ENCODE results near the gene IGF1R.

The IGF1R gene

DNA sequence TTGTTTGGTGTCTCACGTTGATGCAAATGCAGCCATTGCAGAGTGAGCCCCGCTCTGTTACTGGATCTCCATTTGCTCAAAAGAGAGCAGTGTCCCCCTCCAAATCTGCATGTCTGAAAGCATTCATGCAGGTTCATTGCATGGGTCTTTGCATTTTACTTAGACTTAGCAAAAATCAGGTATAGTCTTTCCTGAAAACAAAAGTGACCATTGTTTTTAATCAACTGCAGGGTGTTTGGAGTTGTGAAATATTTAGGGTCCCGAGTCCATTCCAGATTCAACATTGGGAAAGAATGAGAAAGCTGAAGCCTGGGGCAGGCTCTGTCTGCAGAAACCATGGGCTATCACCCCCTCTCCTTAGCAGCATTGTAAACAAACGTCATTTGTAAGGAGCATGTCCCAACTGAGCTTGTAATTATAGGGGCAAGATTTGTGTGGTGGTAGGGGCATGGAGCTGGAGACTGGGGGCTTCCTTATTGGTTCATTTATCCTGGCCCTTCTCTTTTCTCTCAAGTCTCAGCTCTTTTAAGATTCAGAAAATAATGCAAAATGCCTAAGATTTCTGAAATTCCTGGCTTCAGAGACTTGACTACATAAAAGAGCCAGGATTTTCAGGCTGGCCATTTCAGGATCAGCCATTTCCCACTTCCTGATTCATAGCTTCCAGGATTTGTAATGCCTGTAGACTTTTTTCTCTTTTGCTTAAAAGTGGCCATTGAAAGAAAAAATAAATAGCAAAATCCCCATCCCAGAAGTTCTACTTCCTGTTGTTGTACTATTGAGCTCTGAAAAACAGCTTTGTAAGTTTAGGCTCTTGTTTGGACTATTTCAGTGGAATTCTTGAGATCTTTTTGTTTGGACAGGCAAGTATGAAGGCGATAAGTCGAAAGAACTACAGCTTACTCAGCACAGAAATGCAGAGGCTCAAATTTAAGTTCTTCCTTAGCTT, 23.0 kb downstream of the IGF1R start:
- peaks cover 4% of the 10 kb centered on the region; the same call in 1 of the 2 replicates for H4K20me1 ChIP-seq (ENCODE audit: insufficient read depth)

DNA sequence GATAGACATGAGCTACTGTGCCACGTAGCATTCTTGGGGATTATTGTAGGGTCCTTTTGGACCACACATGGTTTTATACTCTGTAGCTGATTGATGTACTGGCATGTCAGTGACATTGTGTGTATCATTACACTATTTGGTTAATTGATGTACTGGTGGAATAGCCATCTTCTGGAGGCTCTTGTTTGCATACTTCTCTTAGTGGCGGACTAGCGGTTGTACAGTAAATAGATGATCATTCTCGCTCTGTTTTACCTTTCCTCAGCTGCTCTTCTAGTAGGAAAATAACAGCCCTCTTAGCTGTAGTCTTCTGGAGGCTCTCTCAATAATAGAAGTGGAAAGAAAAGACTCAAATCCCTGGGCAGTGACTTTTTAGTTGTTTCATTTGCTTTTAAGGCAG, 24.8 kb downstream of the IGF1R start:
- TF ChIP-seq, protein P1, sequence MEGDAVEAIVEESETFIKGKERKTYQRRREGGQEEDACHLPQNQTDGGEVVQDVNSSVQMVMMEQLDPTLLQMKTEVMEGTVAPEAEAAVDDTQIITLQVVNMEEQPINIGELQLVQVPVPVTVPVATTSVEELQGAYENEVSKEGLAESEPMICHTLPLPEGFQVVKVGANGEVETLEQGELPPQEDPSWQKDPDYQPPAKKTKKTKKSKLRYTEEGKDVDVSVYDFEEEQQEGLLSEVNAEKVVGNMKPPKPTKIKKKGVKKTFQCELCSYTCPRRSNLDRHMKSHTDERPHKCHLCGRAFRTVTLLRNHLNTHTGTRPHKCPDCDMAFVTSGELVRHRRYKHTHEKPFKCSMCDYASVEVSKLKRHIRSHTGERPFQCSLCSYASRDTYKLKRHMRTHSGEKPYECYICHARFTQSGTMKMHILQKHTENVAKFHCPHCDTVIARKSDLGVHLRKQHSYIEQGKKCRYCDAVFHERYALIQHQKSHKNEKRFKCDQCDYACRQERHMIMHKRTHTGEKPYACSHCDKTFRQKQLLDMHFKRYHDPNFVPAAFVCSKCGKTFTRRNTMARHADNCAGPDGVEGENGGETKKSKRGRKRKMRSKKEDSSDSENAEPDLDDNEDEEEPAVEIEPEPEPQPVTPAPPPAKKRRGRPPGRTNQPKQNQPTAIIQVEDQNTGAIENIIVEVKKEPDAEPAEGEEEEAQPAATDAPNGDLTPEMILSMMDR (conservative IDR thresholded peaks at IDR 0.05; ENCODE audit: low read depth, low read length): no peak
- H4K20me1 ChIP-seq (ENCODE audit: insufficient read depth): peaks cover 4% of the 10 kb centered on the region; the same call in 1 of the 2 replicates
- H3K36me3 ChIP-seq (ENCODE audit: insufficient read depth): no peaks in the 10 kb centered on the region

More for the DNA sequence above, 23.0 kb downstream of the IGF1R start:
- TF ChIP-seq, protein P1 (conservative IDR thresholded peaks at IDR 0.05; ENCODE audit: low read depth, low read length): no peak
- no peaks in the 10 kb centered on the region for H3K27me3 ChIP-seq (ENCODE audit: insufficient read depth, low read depth)
- peaks cover 10% of the 10 kb centered on the region for H3K4me1 ChIP-seq (ENCODE audit: low read depth, poor library complexity, severe bottlenecking)
- H3K4me2 ChIP-seq: no peak overlapping the region
- H2AFZ ChIP-seq (ENCODE audit: low read depth): no peak overlapping the region
- H3K27ac ChIP-seq: no peak overlapping the region
- H3K79me2 ChIP-seq (ENCODE audit: insufficient read depth, low read depth): peaks cover 67% of the 10 kb centered on the region
- no peaks in the 10 kb centered on the region for H3K36me3 ChIP-seq (ENCODE audit: insufficient read depth)
- H3K9ac ChIP-seq: no peak overlapping the region
- H3K4me3 ChIP-seq (IDR thresholded peaks at IDR 0.05; ENCODE audit: insufficient read depth, low read depth, low read length): no peak overlapping the region

DNA sequence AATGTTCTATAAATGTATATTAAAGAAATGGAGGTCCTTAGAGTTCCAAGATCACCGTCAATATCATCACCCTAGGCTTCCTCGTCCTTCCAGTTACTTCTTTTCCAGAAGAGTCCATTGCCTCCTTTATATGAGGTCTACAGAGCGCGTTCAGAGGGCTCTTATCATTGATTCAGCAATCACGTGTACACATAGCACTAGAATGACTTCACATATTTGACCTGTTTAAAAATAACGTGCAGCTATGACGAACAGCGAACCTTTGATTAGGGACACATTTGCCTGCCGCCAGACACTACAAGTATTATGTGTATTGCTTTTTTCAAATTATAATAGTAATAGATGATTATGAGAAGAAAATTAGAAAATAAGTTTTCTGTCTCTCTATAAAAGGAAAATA, 26.0 kb downstream of the IGF1R start:
- Histone ChIP-seq H3K4me3 (IDR thresholded peaks at IDR 0.05; ENCODE audit: insufficient read depth, low read depth, low read length) (no peak overlapping the region), H2AFZ (ENCODE audit: low read depth) (no peak overlapping the region), H3K4me2 (no peak overlapping the region), H3K9ac (no peak overlapping the region), H4K20me1 (ENCODE audit: insufficient read depth) (no peaks in the 10 kb centered on the region; the same call in 1 of the 2 replicates), H3K4me1 (ENCODE audit: low read depth, poor library complexity, severe bottlenecking) (no peaks in the 10 kb centered on the region), H3K79me2 (ENCODE audit: insufficient read depth, low read depth) (peaks cover 69% of the 10 kb centered on the region; the same call in 1 of the 2 replicates), H3K27ac (no peak overlapping the region), H3K27me3 (ENCODE audit: insufficient read depth, low read depth) (no peaks in the 10 kb centered on the region), H3K36me3 (ENCODE audit: insufficient read depth) (no peaks in the 10 kb centered on the region)
- TF ChIP-seq, protein P1 (conservative IDR thresholded peaks at IDR 0.05; ENCODE audit: low read depth, low read length): no peak

More for the DNA sequence above, 24.8 kb downstream of the IGF1R start:
- no peak overlapping the region for H2AFZ ChIP-seq (ENCODE audit: low read depth)
- peaks cover 68% of the 10 kb centered on the region; the same call in 1 of the 2 replicates for H3K79me2 ChIP-seq (ENCODE audit: insufficient read depth, low read depth)
- H3K4me3 ChIP-seq (IDR thresholded peaks at IDR 0.05; ENCODE audit: insufficient read depth, low read depth, low read length): no peak overlapping the region
- H3K9ac ChIP-seq: no peak overlapping the region
- H3K4me2 ChIP-seq: no peak overlapping the region
- no peaks in the 10 kb centered on the region for H3K4me1 ChIP-seq (ENCODE audit: low read depth, poor library complexity, severe bottlenecking)
- H3K27me3 ChIP-seq (ENCODE audit: insufficient read depth, low read depth): no peaks in the 10 kb centered on the region
- H3K27ac ChIP-seq: no peak overlapping the region

DNA sequence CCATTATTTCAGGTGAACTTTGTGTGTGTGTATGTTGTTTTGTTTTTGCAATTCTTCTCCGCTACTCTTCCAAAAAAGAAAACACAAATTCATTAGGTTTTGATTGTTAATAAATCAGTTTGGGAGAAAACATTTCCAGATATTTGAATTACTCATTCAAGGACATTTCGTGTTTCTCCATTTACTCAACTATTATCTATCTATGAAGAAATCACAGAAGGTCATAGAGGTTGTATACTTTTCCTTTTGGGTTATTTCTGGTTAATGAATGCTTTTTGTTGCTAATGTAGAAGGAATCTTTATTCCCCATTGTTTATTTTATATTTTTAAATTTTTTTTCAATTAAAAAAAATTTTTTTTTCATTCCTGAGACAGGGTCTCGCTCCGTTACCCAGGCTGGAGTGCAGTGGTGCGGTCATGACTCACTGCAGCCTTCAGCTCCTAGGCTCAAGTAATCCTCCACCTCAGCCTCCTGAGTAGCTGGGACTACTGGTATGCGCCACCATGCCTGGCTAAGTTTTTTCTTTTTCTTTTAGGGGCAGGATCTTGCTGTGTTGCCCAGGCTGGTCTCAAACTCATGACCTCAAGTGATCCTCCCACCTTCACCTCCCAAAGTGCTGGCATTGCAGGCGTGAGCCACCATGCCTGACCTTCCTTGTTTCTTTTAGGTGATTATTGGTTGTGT, 28.4 kb downstream of the IGF1R start:
- Histone ChIP-seq H3K79me2 (ENCODE audit: insufficient read depth, low read depth) (peaks cover 75% of the 10 kb centered on the region; the same call in 1 of the 2 replicates), H3K9ac (no peak overlapping the region), H3K4me3 (IDR thresholded peaks at IDR 0.05; ENCODE audit: insufficient read depth, low read depth, low read length) (no peak overlapping the region)

More for the DNA sequence above, 28.4 kb downstream of the IGF1R start:
- H3K4me2 ChIP-seq: no peak overlapping the region
- no peaks in the 10 kb centered on the region for H3K27me3 ChIP-seq (ENCODE audit: insufficient read depth, low read depth)
- H3K36me3 ChIP-seq (ENCODE audit: insufficient read depth): no peaks in the 10 kb centered on the region
- H3K4me1 ChIP-seq (ENCODE audit: low read depth, poor library complexity, severe bottlenecking): no peaks in the 10 kb centered on the region
- H4K20me1 ChIP-seq (ENCODE audit: insufficient read depth): no peaks in the 10 kb centered on the region; the same call in 1 of the 2 replicates
- no peak overlapping the region for H3K27ac ChIP-seq
- no peak overlapping the region for H2AFZ ChIP-seq (ENCODE audit: low read depth)
- TF ChIP-seq, protein P1 (conservative IDR thresholded peaks at IDR 0.05; ENCODE audit: low read depth, low read length): no peak

Data from KMS-11 (cell line).